Measurements from ENCODE around the gene NTF4.
"Not testable (repeated sequence)": the region's sequence is repeated elsewhere in the genome, so short reads cannot be mapped to it uniquely, and the experiment has no call there.

GRCh38 chr19:49042666-49043065 is 22.0 kb downstream of the NTF4 start:
- TF ChIP-seq CTCF (IDR thresholded peaks at IDR 0.05; ENCODE audit: insufficient read depth, low read length); POLR2AphosphoS5 (IDR thresholded peaks at IDR 0.05; ENCODE audit: low read depth); GABPA (IDR thresholded peaks at IDR 0.05; ENCODE audit: low read depth): not testable (repeated sequence)
- TF ChIP-seq, protein P1, sequence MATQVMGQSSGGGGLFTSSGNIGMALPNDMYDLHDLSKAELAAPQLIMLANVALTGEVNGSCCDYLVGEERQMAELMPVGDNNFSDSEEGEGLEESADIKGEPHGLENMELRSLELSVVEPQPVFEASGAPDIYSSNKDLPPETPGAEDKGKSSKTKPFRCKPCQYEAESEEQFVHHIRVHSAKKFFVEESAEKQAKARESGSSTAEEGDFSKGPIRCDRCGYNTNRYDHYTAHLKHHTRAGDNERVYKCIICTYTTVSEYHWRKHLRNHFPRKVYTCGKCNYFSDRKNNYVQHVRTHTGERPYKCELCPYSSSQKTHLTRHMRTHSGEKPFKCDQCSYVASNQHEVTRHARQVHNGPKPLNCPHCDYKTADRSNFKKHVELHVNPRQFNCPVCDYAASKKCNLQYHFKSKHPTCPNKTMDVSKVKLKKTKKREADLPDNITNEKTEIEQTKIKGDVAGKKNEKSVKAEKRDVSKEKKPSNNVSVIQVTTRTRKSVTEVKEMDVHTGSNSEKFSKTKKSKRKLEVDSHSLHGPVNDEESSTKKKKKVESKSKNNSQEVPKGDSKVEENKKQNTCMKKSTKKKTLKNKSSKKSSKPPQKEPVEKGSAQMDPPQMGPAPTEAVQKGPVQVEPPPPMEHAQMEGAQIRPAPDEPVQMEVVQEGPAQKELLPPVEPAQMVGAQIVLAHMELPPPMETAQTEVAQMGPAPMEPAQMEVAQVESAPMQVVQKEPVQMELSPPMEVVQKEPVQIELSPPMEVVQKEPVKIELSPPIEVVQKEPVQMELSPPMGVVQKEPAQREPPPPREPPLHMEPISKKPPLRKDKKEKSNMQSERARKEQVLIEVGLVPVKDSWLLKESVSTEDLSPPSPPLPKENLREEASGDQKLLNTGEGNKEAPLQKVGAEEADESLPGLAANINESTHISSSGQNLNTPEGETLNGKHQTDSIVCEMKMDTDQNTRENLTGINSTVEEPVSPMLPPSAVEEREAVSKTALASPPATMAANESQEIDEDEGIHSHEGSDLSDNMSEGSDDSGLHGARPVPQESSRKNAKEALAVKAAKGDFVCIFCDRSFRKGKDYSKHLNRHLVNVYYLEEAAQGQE (IDR thresholded peaks at IDR 0.05; ENCODE audit: insufficient replicate concordance, low read depth): not testable (repeated sequence)
